Measurements from ENCODE around the gene FOXJ1. TPM values are rescaled to one million over a fixed set of nuclear protein-coding genes. Genes with fewer than 3 reads are reported as not detected.

FOXJ1 gene
- total RNA-seq: 1.6 TPM

GRCh38 chr17:76141212-76142038, at the start of gene FOXJ1:
Gene FOXJ1 (minus strand): TSS chr17:76141245. CDS start chr17:76140395, 850 bp downstream.

GRCh38 chr17:76103274-76104139, 37.5 kb downstream of the FOXJ1 start, which contains the start of gene EXOC7:
Gene EXOC7 (minus strand): TSS chr17:76103787. CDS start chr17:76103692, 95 bp downstream.

Other genes with a start within 250 kb of the FOXJ1 start
- gene TRIM65, start 244.3 kb downstream of the FOXJ1 start, total RNA-seq: 24.4 TPM
- 45.7 TPM for gene MRPL38, start 236.4 kb downstream of the FOXJ1 start, total RNA-seq
- gene FBF1, start 200.2 kb downstream of the FOXJ1 start, total RNA-seq: 19.8 TPM
- 75.3 TPM for gene ACOX1, start 162.1 kb downstream of the FOXJ1 start, total RNA-seq
- gene TEN1, start 162.0 kb downstream of the FOXJ1 start, total RNA-seq: 22.5 TPM
- 7.5 TPM for gene CDK3, start 140.4 kb downstream of the FOXJ1 start, total RNA-seq
- gene EVPL, start 113.9 kb downstream of the FOXJ1 start, total RNA-seq: 5.5 TPM
- 57.0 TPM for gene SRP68, start 68.7 kb downstream of the FOXJ1 start, total RNA-seq
- not detected for gene GALR2, start 66.5 kb downstream of the FOXJ1 start, total RNA-seq
- not detected for gene ZACN, start 62.1 kb downstream of the FOXJ1 start, total RNA-seq
- 131 TPM for gene EXOC7, start 37.5 kb downstream of the FOXJ1 start, total RNA-seq
- 24.4 TPM for gene RNF157, start 99.2 kb upstream of the FOXJ1 start, total RNA-seq
- 6.8 TPM for gene UBALD2, start 124.1 kb upstream of the FOXJ1 start, total RNA-seq
- gene QRICH2, start 167.0 kb upstream of the FOXJ1 start, total RNA-seq: 5.1 TPM
- gene PRPSAP1, start 212.7 kb upstream of the FOXJ1 start, total RNA-seq: 73.0 TPM
- 5.3 TPM for gene SPHK1, start 243.4 kb upstream of the FOXJ1 start, total RNA-seq

Data from camera-type eye (tissue), 1 donor.